Astrocyte of the spinal cord (primary cell): Measurements from ENCODE around the gene CCND1.
A peak's percentile ranks its signal among the peaks of the same experiment; 100 is the strongest.

Experiments used
- DNase-seq: peaks from one replicate; pipeline ENCODE4 v3.0.0; 2011; ENCODE audit warnings: low read depth, low spot score
- H3K4me3 ChIP-seq: 2 replicates; pipeline ENCODE4 v1.5.1; 2011; ENCODE audit warnings: low read depth, mild to moderate bottlenecking, low read length, moderate library complexity
- in situ Hi-C: cut with HindIII; loops from 2 replicates; pipeline ENCODE4 v1.10.0; 2017; ENCODE audit warnings: low sequenced_read_pairs
- TF ChIP-seq, protein P1 (sequence below): IDR thresholded peaks from 2 replicates; pipeline ENCODE4 v1.5.1; 2012; ENCODE audit warnings: low read depth, mild to moderate bottlenecking, low read length, inconsistent platforms

Gene CCND1

DNA sequence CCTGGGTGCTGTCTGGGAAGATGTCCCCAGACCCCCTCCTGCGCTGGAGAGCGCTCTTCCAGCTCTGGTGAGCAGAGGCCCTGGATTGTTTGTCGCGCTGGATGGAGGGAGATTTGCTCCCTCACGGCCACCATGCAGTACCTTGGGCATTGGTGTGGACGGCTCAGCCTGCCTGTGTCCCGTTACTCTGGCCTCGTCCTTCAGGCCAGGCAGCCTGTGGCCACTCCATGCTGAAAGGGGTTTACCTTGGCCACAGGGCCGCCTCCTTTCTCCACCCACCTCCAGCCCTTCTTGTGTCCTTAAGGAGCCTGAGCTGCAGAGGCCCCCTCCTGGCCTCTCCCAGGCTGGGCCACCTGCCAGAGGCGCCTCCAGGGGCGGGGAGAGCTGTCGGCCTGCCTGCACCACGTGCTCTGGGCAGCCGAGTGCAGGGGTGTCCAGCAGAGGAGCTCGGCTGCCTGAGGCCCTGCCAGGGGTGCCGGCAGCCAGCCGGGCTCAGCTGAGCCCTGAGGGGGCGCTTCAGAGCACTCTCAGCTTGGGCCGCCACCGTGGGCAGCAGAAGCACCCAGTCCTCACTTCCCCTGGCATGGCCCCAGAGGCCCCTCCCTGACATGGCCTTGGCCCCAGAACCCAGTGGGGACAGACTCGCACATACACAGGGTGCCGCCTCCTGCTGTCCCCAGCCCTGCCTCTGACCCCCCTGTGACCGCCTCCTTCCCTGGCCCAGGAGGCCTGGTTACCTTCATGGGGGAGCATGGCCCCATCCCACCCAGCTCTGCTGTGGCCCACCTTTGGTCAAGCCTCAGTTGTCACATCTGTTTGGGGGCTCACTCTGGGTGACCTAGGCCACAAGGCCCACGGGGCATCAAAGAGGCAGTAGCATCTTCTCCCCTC, 3.4 kb downstream of the CCND1 start:
- in situ Hi-C loops: no loop called here
- H3K4me3 ChIP-seq: peak overlapping the region; percentile 36
- TF ChIP-seq, protein P1, sequence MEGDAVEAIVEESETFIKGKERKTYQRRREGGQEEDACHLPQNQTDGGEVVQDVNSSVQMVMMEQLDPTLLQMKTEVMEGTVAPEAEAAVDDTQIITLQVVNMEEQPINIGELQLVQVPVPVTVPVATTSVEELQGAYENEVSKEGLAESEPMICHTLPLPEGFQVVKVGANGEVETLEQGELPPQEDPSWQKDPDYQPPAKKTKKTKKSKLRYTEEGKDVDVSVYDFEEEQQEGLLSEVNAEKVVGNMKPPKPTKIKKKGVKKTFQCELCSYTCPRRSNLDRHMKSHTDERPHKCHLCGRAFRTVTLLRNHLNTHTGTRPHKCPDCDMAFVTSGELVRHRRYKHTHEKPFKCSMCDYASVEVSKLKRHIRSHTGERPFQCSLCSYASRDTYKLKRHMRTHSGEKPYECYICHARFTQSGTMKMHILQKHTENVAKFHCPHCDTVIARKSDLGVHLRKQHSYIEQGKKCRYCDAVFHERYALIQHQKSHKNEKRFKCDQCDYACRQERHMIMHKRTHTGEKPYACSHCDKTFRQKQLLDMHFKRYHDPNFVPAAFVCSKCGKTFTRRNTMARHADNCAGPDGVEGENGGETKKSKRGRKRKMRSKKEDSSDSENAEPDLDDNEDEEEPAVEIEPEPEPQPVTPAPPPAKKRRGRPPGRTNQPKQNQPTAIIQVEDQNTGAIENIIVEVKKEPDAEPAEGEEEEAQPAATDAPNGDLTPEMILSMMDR: peak; percentile 43
- DNase-seq: peak; percentile 96

DNA sequence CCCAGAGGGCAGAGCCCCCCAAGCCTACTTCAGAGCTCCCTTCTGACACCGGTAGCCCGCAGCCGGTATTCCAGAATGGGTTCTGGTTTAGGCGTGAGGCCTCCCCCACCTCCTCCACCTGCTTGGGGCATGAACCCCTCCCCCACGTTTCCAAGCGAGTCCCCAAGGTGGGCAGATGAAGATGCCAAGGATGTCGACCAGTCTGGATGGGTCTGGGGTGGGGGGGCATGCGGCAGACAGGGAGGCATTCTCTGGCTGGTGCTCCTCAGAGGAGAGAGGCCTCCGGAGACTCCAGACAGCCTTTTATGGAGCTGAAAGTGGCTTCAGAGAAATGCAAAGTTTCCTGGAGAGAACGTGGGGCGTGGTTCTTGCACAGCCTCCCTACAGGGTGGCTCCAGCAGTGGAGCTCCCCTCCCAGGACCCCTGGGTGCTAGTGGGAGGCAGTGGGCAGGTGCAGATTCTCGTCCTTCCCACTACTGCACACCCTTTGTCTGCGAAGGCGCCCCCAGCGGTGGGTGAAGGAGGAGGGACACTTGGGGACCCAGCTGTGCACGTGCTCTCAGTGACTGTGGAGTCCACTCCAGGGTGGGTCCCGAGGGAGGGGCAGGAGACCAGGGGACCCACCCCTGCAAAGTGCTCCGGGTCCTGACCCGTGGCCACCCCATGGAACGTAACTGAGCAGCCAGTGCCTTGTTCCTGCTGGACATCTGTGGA, 4.2 kb downstream of the CCND1 start:
- no peak overlapping the region for H3K4me3 ChIP-seq
- no peak for DNase-seq
- TF ChIP-seq, protein P1: peak; percentile 22
- in situ Hi-C loops: no loop called here

- no peak overlapping the region for H3K4me3 ChIP-seq
- no peak for DNase-seq
- TF ChIP-seq, protein P1: no peak
- in situ Hi-C loops: no loop called here
Observed at GRCh38 chr11:69645801-69646492, 5.0 kb downstream of the CCND1 start.

GRCh38 chr11:69646493-69647389, 5.8 kb downstream of the CCND1 start:
- TF ChIP-seq, protein P1: no peak
- H3K4me3 ChIP-seq: no peak overlapping the region
- in situ Hi-C loops: no loop called here
- no peak for DNase-seq

DNA sequence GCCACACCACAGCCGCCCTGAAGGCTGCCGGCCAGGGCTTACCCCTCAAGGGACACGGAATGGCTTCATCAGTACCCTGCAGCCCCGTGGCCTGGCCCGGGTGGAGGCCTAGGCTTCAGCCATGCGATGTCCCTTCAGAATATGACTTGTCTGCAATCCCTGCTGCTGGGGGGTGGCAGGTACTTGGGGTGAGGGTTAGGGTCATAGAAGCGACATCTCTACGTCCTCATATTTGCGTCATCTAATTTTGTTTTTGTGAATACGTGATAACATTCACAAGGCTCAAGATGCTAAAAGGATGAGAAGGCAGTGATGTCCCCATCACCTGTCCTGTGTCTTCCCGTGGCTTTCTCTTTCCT, 6.4 kb downstream of the CCND1 start:
- TF ChIP-seq, protein P1: no peak
- no peak for DNase-seq
- H3K4me3 ChIP-seq: no peak overlapping the region
- in situ Hi-C loops: no loop called here
